SK-N-SH (cell line): ENCODE data around the gene CHAF1A. TPM values are rescaled to one million over a fixed set of nuclear protein-coding genes. Genes with fewer than 3 reads are reported as not detected.

Experiments
- CTCF ChIA-PET: fragments of 300-600, 350-600 bp; formaldehyde crosslinking; extraction: SDS; loops from one replicate; lab custom pipeline; 2021; lab: Yijun Ruan, JAX
- POLR2A ChIA-PET: fragments of 350-600 bp; sonication (Branson Sonifier 250); formaldehyde crosslinking; extraction: SDS; loops from one replicate; lab custom pipeline; 2020; ENCODE audit warnings: antibody characterized with exemption, inconsistent platforms; lab: Yijun Ruan, JAX
- DNase-seq: peaks from one replicate; pipeline ENCODE4 v3.0.0; 2012
- H2AFZ ChIP-seq: fragments of 200-600 bp; sonication (generic); 2 replicates; pipeline ENCODE4 v1.8.1; 2016; ENCODE audit warnings: antibody characterized with exemption, mild to moderate bottlenecking, low read depth
- H3F3A ChIP-seq: fragments of 200-600 bp; sonication (generic); replicated peaks from 2 replicates; pipeline ENCODE3; 2016; ENCODE audit warnings: antibody characterized with exemption, mild to moderate bottlenecking; ENCODE audit not compliant: insufficient read depth
- H3K27ac ChIP-seq, 2 experiments: fragments of 200-500 bp in 1 of 2; fragments of 200-600 bp in 1 of 2; sonication (Bioruptor generic) in 1 of 2; sonication (generic), shearing (Covaris generic) in 1 of 2; 2 replicates each; pipeline versions ENCODE4 v1.5.1 to v1.6.1; 2014 to 2016; ENCODE audit warnings: low read depth in 2 of 2, inconsistent platforms in 1 of 2, low read length in 1 of 2, mild to moderate bottlenecking in 1 of 2, mixed read lengths in 1 of 2
- H3K27me3 ChIP-seq: fragments of 200-600 bp; sonication (generic), shearing (Covaris generic); 2 replicates; pipeline ENCODE4 v1.6.1; 2016; ENCODE audit warnings: mixed run types; ENCODE audit not compliant: insufficient read depth
- H3K36me3 ChIP-seq, 2 experiments: fragments of 200-500 bp in 1 of 2; fragments of 200-600 bp in 1 of 2; sonication (Bioruptor generic) in 1 of 2; sonication (generic) in 1 of 2; replicated peaks in 1 of 2; 2 replicates each; pipeline versions ENCODE3 to v1.5.1; 2014 to 2016; ENCODE audit warnings: low read length in 1 of 2, mild to moderate bottlenecking in 1 of 2; ENCODE audit not compliant: insufficient read depth in 2 of 2, control insufficient read depth in 1 of 2
- H3K4me1 ChIP-seq, 2 experiments: fragments of 200-500 bp in 1 of 2; fragments of 200-600 bp in 1 of 2; sonication (Bioruptor generic) in 1 of 2; sonication (generic), shearing (Covaris generic) in 1 of 2; 2 replicates each; pipeline versions ENCODE4 v1.5.1 to v1.6.1; 2014 to 2016; ENCODE audit warnings: low read depth in 1 of 2, low read length in 1 of 2, mixed run types in 1 of 2; ENCODE audit not compliant: insufficient read depth in 2 of 2, control insufficient read depth in 1 of 2
- H3K4me2 ChIP-seq: fragments of 200-600 bp; sonication (generic), shearing (Covaris generic); 2 replicates; pipeline ENCODE4 v1.6.1; 2017; ENCODE audit warnings: mixed run types
- H3K4me3 ChIP-seq, 2 experiments: fragments of 200-500 bp in 1 of 2; fragments of 200-600 bp in 1 of 2; sonication (Bioruptor generic) in 1 of 2; sonication (generic), shearing (Covaris generic) in 1 of 2; 2 replicates each; pipeline versions ENCODE4 v1.5.1 to v1.8.1; 2014 to 2016; ENCODE audit warnings: low read depth in 2 of 2, inconsistent platforms in 1 of 2, low read length in 1 of 2, mild to moderate bottlenecking in 1 of 2, mixed read lengths in 1 of 2, moderate library complexity in 1 of 2
- H3K79me2 ChIP-seq: fragments of 200-600 bp; sonication (generic); 2 replicates; pipeline ENCODE4 v1.8.1; 2017; ENCODE audit warnings: mild to moderate bottlenecking; ENCODE audit not compliant: insufficient read depth
- H3K9ac ChIP-seq: fragments of 200-600 bp; sonication (generic); 2 replicates; pipeline ENCODE4 v1.6.1; 2017; ENCODE audit warnings: mixed run types
- H3K9me2 ChIP-seq: fragments of 200-600 bp; sonication (generic); 2 replicates; pipeline ENCODE4 v1.6.1; 2017; ENCODE audit warnings: mixed run types
- H3K9me3 ChIP-seq: fragments of 200-600 bp; sonication (generic); 2 replicates; pipeline ENCODE4 v1.6.1; 2017; ENCODE audit warnings: mixed run types, mild to moderate bottlenecking, moderate library complexity
- H4K20me1 ChIP-seq: fragments of 200-600 bp; sonication (generic); 2 replicates; pipeline ENCODE4 v1.6.1; 2017; ENCODE audit warnings: mild to moderate bottlenecking, mixed run types; ENCODE audit not compliant: insufficient read depth
- CHD2 ChIP-seq: fragments of 150-350 bp; IDR thresholded peaks from 2 replicates; pipeline ENCODE4 v1.6.1; 2018; ENCODE audit warnings: low read length; ENCODE audit not compliant: partially characterized antibody
- EZH2phosphoT487 ChIP-seq: fragments of 200-600 bp; sonication (generic); IDR thresholded peaks from 2 replicates; pipeline ENCODE4 v1.6.1; 2017; ENCODE audit warnings: low read depth, mixed run types, mild to moderate bottlenecking, antibody characterized with exemption, moderate library complexity, borderline replicate concordance
- FOSL2 ChIP-seq: IDR thresholded peaks from 2 replicates; pipeline ENCODE4 v1.4.0; 2012; ENCODE audit warnings: low read depth, mild to moderate bottlenecking, moderate library complexity, borderline replicate concordance
- FOXJ3 ChIP-seq: sonication (generic); formaldehyde crosslinking; IDR thresholded peaks from 2 replicates; pipeline ENCODE4 v1.5.1; 2020; ENCODE audit warnings: mild to moderate bottlenecking, missing genetic modification reagents
- FOXM1 ChIP-seq: IDR thresholded peaks from 2 replicates; pipeline ENCODE4 v1.4.0; 2012; ENCODE audit warnings: low read depth, mild to moderate bottlenecking
- GABPA ChIP-seq: IDR thresholded peaks from 2 replicates; pipeline ENCODE4 v1.4.0; 2012; ENCODE audit warnings: low read depth, mild to moderate bottlenecking
- GATA2 ChIP-seq: sonication (generic); formaldehyde crosslinking; IDR thresholded peaks from 2 replicates; pipeline ENCODE4 v1.5.0; 2020; ENCODE audit warnings: mild to moderate bottlenecking, missing genetic modification reagents
- IRF3 ChIP-seq: fragments of 150-350 bp; IDR thresholded peaks from 2 replicates; pipeline ENCODE4 v1.6.1; 2016; ENCODE audit warnings: mild to moderate bottlenecking, low read depth, low read length
- JUND ChIP-seq: IDR thresholded peaks from 2 replicates; pipeline ENCODE4 v1.4.0; 2012
- NRF1 ChIP-seq: IDR thresholded peaks from 2 replicates; pipeline ENCODE4 v1.6.1; 2012; ENCODE audit warnings: low read depth, mild to moderate bottlenecking, low read length
- POLR2AphosphoS5 ChIP-seq: IDR thresholded peaks from 2 replicates; pipeline ENCODE4 v1.6.1; 2012; ENCODE audit warnings: low read depth, low read length
- RAD21 ChIP-seq: IDR thresholded peaks from 2 replicates; pipeline ENCODE4 v1.6.1; 2012; ENCODE audit warnings: mild to moderate bottlenecking, low read length
- RCOR1 ChIP-seq: fragments of 150-350 bp; IDR thresholded peaks from 2 replicates; pipeline ENCODE4 v1.6.1; 2017; ENCODE audit warnings: antibody characterized with exemption, low read length
- RFX5 ChIP-seq: IDR thresholded peaks from 2 replicates; pipeline ENCODE4 v1.6.1; 2012; ENCODE audit warnings: mild to moderate bottlenecking, improper control_type of control experiment, low read length
- RXRA ChIP-seq: IDR thresholded peaks from 2 replicates; pipeline ENCODE4 v1.4.0; 2012; ENCODE audit warnings: low read depth, mild to moderate bottlenecking, borderline replicate concordance
- TAF1 ChIP-seq: IDR thresholded peaks from 2 replicates; pipeline ENCODE4 v1.6.1; 2012; ENCODE audit warnings: low read depth, mild to moderate bottlenecking, low read length, moderate library complexity, borderline replicate concordance
- WGBS: methylation state at CpG from one replicate; pipeline ENCODE4 v1.1.6; 2017; ENCODE audit warnings: low lambda C conversion rate; 5-methylcytosine and 5-hydroxymethylcytosine counted together
- polyA plus RNA-seq, 3 experiments: library from polyadenylated mRNA; depleted of rRNA; stranded (reverse); fragments of >200 nt; gene quantifications; 2 replicates each; pipeline ENCODE4 v1.2.3, GENCODE V29; 2012
- TF ChIP-seq, protein P1 (sequence below): IDR thresholded peaks from 2 replicates; pipeline ENCODE4 v1.4.0; 2012; ENCODE audit warnings: low read depth, borderline replicate concordance
- TF ChIP-seq, protein P2 (sequence below): IDR thresholded peaks from 2 replicates; pipeline ENCODE4 v1.4.0; 2012; ENCODE audit warnings: low read depth
- TF ChIP-seq, protein P3 (sequence below): IDR thresholded peaks from 2 replicates; pipeline ENCODE4; 2012

The CHAF1A gene
- polyA plus RNA-seq, 1 of the 3 experiments (the other 2 are of a cell fraction): 18.0 TPM

- TF ChIP-seq IRF3: no peak
- no peak for TF ChIP-seq TAF1
- TF ChIP-seq, protein P1, sequence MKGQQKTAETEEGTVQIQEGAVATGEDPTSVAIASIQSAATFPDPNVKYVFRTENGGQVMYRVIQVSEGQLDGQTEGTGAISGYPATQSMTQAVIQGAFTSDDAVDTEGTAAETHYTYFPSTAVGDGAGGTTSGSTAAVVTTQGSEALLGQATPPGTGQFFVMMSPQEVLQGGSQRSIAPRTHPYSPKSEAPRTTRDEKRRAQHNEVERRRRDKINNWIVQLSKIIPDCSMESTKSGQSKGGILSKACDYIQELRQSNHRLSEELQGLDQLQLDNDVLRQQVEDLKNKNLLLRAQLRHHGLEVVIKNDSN: no peak
Observed at GRCh38 chr19:4430760-4431159, 28.3 kb downstream of the CHAF1A start (continued).

GRCh38 chr19:4431296-4431695, 28.9 kb downstream of the CHAF1A start:
- no peaks in the 10 kb centered on the region for H4K20me1 ChIP-seq
- no peak for TF ChIP-seq POLR2AphosphoS5
- no peak overlapping the region for H3K27ac ChIP-seq
- H3K9ac ChIP-seq: no peak overlapping the region
- ChIA-PET POLR2A (no interaction called here), CTCF (no interaction called here)
- no peaks in the 10 kb centered on the region for H3K9me3 ChIP-seq
- no peak for DNase-seq
- no peaks in the 10 kb centered on the region for H3K4me1 ChIP-seq
- WGBS: 97% methylated on average over 9 of the region's 9 CpGs
- no peaks in the 10 kb centered on the region for H3K9me2 ChIP-seq
- no peaks in the 10 kb centered on the region; the same call in 1 of the 2 replicates for H3K79me2 ChIP-seq
- peaks cover 0 to 28% of the 10 kb centered on the region in 2 experiments for H3K36me3 ChIP-seq
- H3K4me3 ChIP-seq: no peak overlapping the region
- no peaks in the 10 kb centered on the region for H3K27me3 ChIP-seq
- no peak overlapping the region for H3K4me2 ChIP-seq
- H2AFZ ChIP-seq: no peak overlapping the region
- no peaks in the 10 kb centered on the region for H3F3A ChIP-seq

DNA sequence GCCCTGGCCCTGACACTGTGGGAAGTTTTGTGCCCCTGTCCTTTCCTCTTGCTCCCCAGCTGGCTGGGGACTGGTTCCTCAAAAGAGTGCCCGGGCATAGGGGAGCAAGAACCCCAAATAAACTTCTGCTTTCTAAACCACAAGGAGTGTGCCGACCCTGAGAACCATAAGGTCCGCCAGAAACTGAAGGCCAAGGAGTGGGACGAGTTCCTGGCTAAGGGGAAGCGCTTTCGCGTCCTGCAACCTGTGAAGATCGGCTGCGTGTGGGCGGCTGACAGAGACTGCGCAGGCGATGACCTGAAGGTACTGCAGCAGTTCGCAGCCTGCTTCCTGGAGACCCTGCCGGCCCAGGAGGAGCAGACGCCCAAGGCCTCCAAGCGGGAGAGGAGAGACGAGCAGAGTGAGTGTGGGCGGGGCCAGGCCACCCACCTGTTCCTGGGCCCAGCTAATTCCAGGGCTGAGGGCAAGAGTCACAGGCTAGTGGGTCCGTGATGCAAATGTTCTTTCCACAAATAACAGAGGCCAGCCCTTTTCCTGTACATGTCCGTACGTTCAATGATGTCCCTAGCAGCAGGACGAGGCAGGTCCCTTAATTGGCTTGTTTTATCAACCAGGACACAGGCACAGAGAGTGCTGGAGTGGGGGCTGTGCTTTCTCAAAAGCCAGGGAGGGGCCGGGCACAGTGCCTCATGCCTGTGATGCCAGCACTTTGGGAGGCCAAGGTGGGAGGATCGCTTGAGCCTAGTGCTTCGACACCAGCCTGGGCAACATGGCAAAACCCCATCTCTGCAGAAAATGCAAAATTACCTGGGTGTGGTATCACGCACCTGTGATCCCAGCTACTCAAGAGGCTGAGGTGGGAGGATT, 29.6 kb downstream of the CHAF1A start:
- DNase-seq: no peak
- Histone ChIP-seq H3K9me2 (no peaks in the 10 kb centered on the region), H3K36me3 (peaks cover 0 to 28% of the 10 kb centered on the region in 2 experiments), H3K27me3 (no peaks in the 10 kb centered on the region), H3K9me3 (no peaks in the 10 kb centered on the region), H3K79me2 (no peaks in the 10 kb centered on the region; the same call in 1 of the 2 replicates), H3F3A (no peaks in the 10 kb centered on the region)
- ChIA-PET CTCF (interaction anchor here (0.6 kb wide), 1 partner anchor 25 kb away, joined by 3 read pairs; no protein-coding TSS in a partner anchor), POLR2A (no interaction called here)
- TF ChIP-seq JUND (no peak), FOXJ3 (CRISPR knock-in tag) (no peak), NRF1 (no peak), FOXM1 (no peak), RCOR1 (no peak), GATA2 (no peak), FOSL2 (no peak), IRF3 (no peak), RXRA (no peak), RFX5 (no peak), CHD2 (no peak), RAD21 (no peak), EZH2phosphoT487 (no peak), GABPA (no peak)
- TF ChIP-seq, protein P2, sequence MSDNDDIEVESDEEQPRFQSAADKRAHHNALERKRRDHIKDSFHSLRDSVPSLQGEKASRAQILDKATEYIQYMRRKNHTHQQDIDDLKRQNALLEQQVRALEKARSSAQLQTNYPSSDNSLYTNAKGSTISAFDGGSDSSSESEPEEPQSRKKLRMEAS: no peak
- TF ChIP-seq, protein P3, sequence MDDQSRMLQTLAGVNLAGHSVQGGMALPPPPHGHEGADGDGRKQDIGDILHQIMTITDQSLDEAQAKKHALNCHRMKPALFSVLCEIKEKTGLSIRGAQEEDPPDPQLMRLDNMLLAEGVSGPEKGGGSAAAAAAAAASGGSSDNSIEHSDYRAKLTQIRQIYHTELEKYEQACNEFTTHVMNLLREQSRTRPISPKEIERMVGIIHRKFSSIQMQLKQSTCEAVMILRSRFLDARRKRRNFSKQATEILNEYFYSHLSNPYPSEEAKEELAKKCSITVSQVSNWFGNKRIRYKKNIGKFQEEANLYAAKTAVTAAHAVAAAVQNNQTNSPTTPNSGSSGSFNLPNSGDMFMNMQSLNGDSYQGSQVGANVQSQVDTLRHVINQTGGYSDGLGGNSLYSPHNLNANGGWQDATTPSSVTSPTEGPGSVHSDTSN: no peak
- TF ChIP-seq, protein P1: no peak
- TF ChIP-seq, all 33 proteins: peak for 0
- Histone ChIP-seq H3K9ac (no peak overlapping the region), H2AFZ (no peak overlapping the region), H3K4me3 (no peak overlapping the region), H4K20me1 (no peaks in the 10 kb centered on the region), H3K27ac (no peak overlapping the region), H3K4me2 (no peak overlapping the region), H3K4me1 (no peaks in the 10 kb centered on the region)
- 93% methylated on average over 23 of the region's 26 CpGs for WGBS
